HG03135 (cell line): Measurements from ENCODE around the gene ADARB1.

Source experiments
- ATAC-seq: cut with Tn5 transposase; IDR thresholded peaks from one replicate; pipeline ENCODE4 v1.9.1; 2021; ENCODE audit warnings: mild to moderate bottlenecking, moderate library complexity; ENCODE audit not compliant: unreplicated experiment

Gene ADARB1

GRCh38 chr21:45190013-45190412 is 115.6 kb downstream of the ADARB1 start:
- ATAC-seq = no peak

- ATAC-seq = no peak
These were observed 118.0 kb downstream of the ADARB1 start for GRCh38 chr21:45192332-45192731.

- ATAC-seq = no peak
These were observed 122.2 kb downstream of the ADARB1 start for GRCh38 chr21:45196620-45197019.

GRCh38 chr21:45199201-45199600 is 124.8 kb downstream of the ADARB1 start:
- no peak for ATAC-seq

GRCh38 chr21:45200031-45200430 is 125.7 kb downstream of the ADARB1 start:
- ATAC-seq = no peak

- no peak for ATAC-seq
These were observed 126.4 kb downstream of the ADARB1 start for GRCh38 chr21:45200581-45201296.

- no peak for ATAC-seq
These were observed 128.0 kb downstream of the ADARB1 start for GRCh38 chr21:45202344-45202743.

- no peak for ATAC-seq
These were observed 128.5 kb downstream of the ADARB1 start for GRCh38 chr21:45202889-45203288.

GRCh38 chr21:45203983-45204382 is 129.6 kb downstream of the ADARB1 start:
- no peak for ATAC-seq

- no peak for ATAC-seq
These were observed 130.0 kb downstream of the ADARB1 start for GRCh38 chr21:45204395-45204794.

- ATAC-seq = no peak
These were observed 133.7 kb downstream of the ADARB1 start for GRCh38 chr21:45207839-45208626.

GRCh38 chr21:45208627-45208951 is 134.2 kb downstream of the ADARB1 start:
- ATAC-seq = no peak

- no peak for ATAC-seq
These were observed 134.7 kb downstream of the ADARB1 start for GRCh38 chr21:45209046-45209445.

GRCh38 chr21:45209685-45210284 is 135.4 kb downstream of the ADARB1 start:
- ATAC-seq = no peak

GRCh38 chr21:45210461-45210983 is 136.1 kb downstream of the ADARB1 start:
- no peak for ATAC-seq

GRCh38 chr21:45211661-45212060 is 137.3 kb downstream of the ADARB1 start:
- no peak for ATAC-seq

GRCh38 chr21:45213392-45213791 is 139.0 kb downstream of the ADARB1 start:
- ATAC-seq = no peak

GRCh38 chr21:45215213-45215612 is 140.8 kb downstream of the ADARB1 start:
- no peak for ATAC-seq

- no peak for ATAC-seq
These were observed 142.6 kb downstream of the ADARB1 start for GRCh38 chr21:45217010-45217409.

GRCh38 chr21:45219517-45219916 is 145.1 kb downstream of the ADARB1 start:
- no peak for ATAC-seq

- no peak for ATAC-seq
These were observed 145.7 kb downstream of the ADARB1 start for GRCh38 chr21:45220071-45220481.
